ENCODE results near the gene HEPACAM2.

HEPACAM2 gene

DNA sequence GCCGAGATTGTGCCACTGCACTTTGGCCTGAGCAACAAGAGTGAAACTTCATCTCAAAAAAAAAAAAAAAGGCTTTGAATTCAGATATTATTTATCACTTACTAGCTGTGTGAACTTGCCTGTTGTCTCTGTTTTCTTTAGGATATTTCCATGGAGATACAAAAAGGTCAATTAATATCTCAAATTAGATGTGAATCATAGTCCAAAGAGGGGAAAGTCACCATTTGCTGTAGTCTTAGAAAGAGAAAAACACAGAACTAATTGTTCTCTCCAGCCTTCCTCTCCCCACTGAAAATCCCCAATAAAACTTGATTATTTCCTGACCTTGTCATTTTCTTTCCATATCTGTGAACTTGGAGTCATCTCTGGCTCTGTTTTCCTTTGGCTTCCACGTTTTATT is 21.2 kb downstream of the HEPACAM2 start:
- H3K4me3 ChIP-seq (ENCODE audit: low read depth, low read length) = no peak overlapping the region
- no peak for DNase-seq (ENCODE audit: low read depth)

DNA sequence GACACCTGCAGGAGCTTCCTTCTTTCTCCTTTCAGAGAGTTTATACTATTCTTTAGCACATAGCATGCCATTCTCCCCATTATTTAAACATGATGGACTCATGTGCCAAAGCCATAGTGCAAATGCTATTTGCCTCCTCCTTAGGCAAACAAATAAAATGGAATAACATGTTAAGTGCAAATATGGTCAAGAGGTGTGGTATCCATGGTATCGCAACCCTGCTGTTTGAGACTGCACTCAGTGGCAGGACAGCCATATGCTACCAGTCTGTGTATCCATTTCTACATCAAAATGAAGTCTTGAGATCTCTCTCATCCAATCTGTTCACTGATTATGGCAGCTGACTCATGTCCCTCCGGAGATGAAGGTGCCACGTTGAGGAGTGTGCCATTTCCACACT is 22.8 kb downstream of the HEPACAM2 start:
- DNase-seq (ENCODE audit: low read depth) = no peak

DNA sequence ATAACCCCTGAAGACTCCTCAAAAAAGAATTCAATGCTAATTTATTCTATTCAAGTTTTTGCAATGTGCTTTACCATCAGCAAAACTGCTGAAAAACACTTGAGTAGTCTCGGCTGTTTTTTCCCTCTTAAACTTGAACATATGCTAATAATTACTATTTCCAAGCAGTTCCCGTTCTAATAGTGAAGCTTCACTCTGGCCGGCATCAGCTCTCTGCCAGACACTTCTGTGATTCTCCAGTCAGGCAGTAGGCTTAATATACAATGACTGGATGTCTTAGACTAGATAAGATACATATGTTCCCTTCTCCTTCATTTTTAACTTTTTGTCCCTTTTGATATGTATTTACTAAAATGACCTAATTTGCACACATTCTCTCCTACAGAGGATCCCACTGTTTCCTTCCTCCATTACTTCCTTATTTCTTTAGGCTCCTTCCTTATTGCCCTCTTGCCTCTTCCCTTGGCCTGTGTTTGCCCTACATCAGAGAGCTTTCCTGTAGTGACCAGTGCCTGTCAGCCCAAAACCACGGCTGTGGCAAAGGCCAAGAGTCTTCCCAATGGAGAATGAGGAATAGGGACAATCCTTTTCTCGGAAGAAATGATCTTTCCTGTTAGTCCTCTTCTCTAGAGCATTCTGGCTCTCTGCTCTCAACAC is 23.5 kb downstream of the HEPACAM2 start:
- H3K4me3 ChIP-seq (ENCODE audit: low read depth, low read length) = no peak overlapping the region
- no peak for DNase-seq (ENCODE audit: low read depth)

More for the DNA sequence above, 22.8 kb downstream of the HEPACAM2 start:
- no peak overlapping the region for H3K4me3 ChIP-seq (ENCODE audit: low read depth, low read length)

DNA sequence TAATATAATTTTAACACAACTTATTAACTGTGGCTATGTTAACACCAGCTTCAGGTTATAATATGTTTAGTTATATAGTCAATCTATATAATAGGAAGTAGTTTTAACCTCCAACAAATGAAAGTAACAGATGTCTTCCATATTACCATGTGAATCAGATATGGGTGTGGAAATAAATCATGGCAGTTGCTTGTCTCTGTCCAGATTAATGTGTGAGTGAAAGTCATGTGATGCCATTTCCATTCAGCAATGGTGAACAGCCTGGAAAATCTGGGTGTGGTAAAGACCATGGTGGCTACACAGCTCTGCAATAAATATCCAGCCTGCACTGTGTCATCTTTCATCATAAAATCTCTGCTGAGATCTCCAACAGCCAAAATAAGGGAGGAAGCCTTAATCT is 27.8 kb downstream of the HEPACAM2 start:
- DNase-seq (ENCODE audit: low read depth) = no peak
- H3K4me3 ChIP-seq (ENCODE audit: low read depth, low read length) = no peak overlapping the region

DNA sequence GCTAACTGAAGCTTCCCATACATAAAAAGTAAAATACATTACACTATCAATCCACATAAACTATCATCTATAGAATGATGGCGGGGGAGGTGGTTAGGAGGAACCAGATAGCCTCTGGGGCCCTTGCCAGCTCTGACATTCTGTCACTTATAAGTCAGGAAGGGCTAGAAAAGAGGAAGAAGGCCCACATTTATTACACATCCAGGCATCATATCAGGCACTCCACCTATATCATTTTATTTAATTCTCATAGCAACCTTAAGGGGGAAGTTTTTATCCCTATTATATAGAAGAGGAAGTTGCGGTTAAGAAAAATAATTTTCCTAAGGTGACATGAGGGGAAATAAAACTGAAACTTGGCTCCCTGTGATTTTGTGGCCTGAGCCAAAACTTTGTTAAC is 29.9 kb downstream of the HEPACAM2 start:
- no peak for DNase-seq (ENCODE audit: low read depth)
- H3K4me3 ChIP-seq (ENCODE audit: low read depth, low read length) = no peak overlapping the region

DNA sequence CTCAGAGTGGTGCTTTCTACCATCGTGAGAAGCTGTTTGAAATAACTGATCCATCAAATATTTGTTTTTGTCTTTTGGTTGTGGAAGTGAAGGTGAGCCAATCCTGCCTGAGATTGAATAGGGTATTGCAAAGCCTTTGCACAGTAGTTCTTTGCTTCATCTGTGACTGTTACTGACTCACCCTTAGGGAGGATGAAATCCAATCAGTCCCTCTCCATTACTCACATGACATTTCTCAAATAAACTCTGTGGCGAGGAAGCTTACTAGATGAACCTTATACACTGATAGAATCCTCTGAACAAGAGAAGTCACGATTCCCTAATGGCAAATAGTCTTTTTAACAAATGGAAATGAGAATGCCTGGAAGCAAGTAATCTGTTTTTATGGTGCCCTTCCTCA is 31.9 kb downstream of the HEPACAM2 start:
- DNase-seq (ENCODE audit: low read depth) = peak; percentile 5
- no peak overlapping the region for H3K4me3 ChIP-seq (ENCODE audit: low read depth, low read length)

DNA sequence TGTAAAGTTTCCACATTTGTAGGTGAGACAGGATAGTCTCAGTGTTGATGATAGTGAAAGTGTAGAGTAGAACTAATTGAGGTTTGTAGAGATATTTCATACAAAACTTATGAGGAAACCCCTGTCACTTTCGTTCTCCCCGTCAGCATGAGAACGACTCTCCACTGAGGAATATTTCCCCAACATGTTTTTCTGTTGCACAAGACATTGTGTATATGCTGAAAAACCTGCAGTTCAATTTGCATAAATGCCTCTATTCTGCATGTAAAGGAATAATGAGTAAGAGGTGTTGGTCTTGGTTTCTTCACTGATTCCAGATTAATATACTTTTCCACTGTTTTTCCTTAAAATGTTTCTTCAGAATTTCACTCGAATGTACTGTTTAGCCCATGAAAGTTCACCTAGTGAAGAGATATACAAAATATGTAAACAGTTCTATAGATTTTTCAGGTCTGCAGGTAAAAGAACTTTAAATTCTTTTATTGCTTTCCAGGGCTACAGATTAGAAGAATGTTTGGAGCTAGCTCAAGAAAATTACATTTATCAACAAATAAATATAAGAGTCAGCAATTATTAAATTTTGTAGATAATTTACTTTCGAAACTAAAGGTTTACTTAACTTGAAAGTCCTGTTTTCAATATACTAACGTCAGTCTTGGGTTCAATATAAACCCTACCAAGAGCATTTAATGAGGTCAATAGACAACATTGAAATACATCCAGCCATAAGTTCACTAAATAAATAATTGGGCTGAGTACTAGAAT is 37.2 kb downstream of the HEPACAM2 start:
- no peak overlapping the region for H3K4me3 ChIP-seq (ENCODE audit: low read depth, low read length)
- no peak for DNase-seq (ENCODE audit: low read depth)

DNA sequence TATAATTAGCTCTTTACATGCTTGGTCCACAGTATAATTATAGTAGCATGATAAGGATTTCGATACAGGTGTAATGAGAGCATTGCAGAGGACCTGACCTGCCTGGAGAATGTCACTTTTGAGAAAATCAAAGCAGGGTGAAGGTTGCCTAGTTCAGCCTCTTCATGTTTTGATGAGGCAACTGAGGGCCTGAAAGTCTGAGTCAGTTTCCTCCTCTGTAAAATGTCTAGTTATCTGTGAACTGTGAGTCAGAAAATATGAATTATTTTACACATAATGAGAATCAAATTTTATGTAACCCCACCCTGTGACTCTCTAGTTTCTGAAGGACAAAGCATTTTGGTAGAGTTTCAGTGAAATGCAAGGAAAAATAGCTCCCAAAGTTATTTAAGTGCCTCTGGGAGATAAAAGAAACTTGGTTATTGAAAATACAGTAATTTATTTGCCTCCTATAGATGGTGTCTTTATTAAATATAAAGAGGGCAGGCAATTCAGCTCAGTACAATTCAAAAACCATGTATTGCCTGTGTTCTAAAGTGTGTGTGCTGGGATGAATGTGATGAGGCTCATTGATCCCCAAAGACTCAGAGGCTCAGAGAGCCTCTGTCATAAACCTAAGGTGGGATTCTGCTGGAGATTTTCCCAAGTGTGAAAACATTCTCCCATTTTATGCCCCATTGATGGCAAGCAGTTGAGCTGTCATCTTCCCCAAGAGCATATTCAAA is 40.8 kb downstream of the HEPACAM2 start:
- H3K4me3 ChIP-seq (ENCODE audit: low read depth, low read length) = no peak overlapping the region
- DNase-seq (ENCODE audit: low read depth) = no peak

DNA sequence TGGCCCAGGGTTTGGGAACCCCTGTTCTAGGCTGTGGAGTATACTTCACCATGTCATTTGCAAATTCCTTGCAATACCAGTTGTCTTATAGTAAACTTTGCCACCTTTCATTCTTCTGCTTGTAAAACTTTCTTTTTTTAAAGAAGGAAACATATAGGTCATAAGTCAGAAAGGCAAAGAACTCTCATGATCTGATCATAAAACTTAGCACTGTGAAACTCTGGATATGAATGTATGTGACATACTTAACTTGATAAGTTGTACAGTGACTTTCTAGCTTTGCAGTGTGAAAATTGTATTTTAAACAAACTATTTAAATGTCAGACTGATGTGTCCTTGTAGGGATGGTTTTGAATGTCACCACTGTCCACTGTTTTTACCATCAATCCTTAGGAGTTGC is 47.1 kb downstream of the HEPACAM2 start:
- DNase-seq (ENCODE audit: low read depth) = no peak
- H3K4me3 ChIP-seq (ENCODE audit: low read depth, low read length) = no peak overlapping the region

DNA sequence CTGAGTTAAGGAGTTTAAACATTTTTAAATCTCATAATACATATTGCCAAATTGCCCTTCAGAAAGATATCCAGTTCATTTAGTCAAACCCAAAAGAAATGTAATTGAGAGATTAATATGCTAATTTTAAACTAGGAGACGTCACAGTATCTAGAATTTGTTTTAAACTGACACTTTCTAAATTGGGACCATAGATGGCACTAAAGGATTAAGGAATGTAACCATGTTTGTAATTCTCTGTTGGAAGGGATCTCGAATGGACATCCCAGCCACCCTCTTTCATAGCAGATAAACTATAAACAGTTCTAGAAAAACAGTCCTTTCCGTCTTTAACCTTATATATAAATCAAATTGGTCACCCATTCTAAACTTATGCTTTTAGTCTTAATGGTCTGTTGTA is 48.1 kb downstream of the HEPACAM2 start:
- DNase-seq (ENCODE audit: low read depth) = no peak

DNA sequence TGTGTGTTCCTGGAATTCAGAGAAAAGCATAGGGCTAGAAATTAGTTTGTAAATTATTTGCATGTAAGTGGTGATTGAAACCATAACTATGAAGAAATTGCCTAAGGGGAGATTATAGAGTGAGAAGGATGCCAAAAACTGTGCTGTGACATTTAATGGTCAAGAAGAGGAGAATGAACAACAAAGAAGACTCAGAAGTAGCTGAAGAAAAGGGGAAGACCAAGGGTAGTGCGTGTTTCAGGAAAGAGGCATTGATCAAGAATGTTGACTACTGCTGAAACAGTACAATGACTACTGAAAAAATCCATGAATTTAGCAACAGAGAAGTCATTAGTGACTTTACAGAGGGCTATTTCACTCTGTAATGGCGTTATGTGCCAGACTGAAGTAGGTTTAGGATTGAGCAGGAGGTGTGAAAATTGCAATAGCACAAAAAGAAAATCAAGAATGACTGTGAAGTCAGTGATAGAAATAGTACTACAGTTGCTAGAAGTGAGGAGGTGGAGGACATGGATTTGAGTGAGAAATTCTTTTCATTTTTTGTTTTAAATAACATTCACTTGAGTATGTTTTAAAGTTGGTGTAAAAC is 49.2 kb downstream of the HEPACAM2 start:
- no peak overlapping the region for H3K4me3 ChIP-seq (ENCODE audit: low read depth, low read length)
- no peak for DNase-seq (ENCODE audit: low read depth)

More for the DNA sequence above, 48.1 kb downstream of the HEPACAM2 start:
- no peak overlapping the region for H3K4me3 ChIP-seq (ENCODE audit: low read depth, low read length)

DNA sequence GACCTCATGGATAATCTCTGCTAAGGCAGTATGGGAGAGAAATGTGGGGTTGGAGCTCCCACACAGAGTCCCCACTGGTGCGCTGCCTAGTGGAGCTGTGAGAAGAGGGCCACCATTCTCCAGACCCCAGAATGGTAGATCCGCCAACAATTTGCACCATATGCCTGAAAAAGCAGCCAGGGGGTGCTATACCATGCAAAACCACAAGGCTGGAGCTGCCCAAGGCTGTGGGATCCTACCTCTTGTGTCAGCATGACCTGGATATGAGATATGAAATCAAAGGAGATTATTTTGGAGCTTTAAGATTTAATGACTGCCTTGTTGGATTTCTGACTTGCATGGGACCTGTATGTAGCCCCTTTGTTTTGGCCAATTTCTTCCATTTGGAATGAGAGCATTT is 51.0 kb downstream of the HEPACAM2 start:
- no peak for DNase-seq (ENCODE audit: low read depth)

DNA sequence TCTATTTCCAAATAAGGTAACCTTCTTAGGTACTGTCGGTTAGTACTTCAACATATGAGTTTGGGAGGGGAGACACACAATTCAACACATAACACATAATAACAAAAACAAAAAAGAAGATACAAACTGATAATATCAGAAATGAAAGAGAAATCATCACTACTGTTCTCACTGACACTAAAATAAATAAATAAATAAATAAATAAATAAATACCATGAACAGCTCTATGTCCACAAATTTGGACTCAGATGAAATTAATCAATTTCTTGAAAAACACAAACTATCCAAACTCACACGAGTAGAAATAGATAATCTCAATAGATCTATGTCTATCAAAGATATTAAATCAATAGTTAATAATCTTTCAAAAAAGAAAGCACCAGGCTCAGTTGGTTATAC is 53.6 kb downstream of the HEPACAM2 start:
- no peak for DNase-seq (ENCODE audit: low read depth)
- no peak overlapping the region for H3K4me3 ChIP-seq (ENCODE audit: low read depth, low read length)

More for the DNA sequence above, 51.0 kb downstream of the HEPACAM2 start:
- no peak overlapping the region for H3K4me3 ChIP-seq (ENCODE audit: low read depth, low read length)

DNA sequence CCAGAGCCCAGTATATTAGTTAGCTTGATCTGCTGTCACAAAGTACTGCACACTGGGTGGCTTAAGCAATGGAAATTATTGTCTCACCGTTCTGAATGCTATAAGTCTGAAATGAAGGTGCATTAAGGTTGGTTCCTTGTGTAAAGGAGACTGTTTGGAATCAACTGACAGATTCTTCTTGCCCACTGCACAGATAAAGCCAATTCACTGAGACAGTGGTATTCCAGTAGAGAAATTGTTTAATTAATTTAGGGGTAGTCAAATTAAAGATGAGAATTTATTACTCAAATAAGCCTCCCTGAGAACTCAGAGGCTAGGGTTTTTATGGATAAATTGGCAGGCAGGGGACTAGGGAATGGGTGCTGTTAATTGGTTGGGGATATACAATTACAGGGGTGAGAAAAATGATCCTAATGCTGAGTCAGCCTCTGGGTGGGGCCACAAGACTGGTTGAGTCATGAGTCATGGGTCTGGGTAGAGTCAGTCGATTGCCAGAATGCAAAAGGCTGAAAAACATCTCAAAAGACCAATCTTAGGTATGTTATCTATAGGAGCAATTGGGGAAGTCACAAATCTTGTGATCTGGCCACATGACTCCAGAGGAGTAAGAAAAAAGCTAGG is 54.6 kb downstream of the HEPACAM2 start:
- no peak for DNase-seq (ENCODE audit: low read depth)
- H3K4me3 ChIP-seq (ENCODE audit: low read depth, low read length) = no peak overlapping the region

DNA sequence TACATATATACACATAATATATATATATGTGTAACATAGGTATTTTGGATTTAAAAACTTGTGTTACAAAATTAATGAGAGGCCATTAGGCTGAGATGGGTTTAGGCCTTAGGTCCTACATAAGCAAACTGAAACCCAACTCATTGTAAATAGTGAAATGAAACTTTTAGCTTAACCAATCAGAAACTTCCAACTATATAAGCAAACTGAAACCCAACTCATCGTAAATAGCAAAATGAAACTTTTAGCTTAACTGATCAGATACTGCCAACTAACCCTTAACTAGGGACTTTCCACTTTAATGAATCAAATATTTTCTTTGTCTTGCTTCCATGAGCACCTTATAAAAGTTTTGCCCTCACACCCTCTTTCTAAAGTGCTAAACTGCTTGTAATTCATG is 60.8 kb downstream of the HEPACAM2 start:
- DNase-seq (ENCODE audit: low read depth) = no peak
- no peak overlapping the region for H3K4me3 ChIP-seq (ENCODE audit: low read depth, low read length)

DNA sequence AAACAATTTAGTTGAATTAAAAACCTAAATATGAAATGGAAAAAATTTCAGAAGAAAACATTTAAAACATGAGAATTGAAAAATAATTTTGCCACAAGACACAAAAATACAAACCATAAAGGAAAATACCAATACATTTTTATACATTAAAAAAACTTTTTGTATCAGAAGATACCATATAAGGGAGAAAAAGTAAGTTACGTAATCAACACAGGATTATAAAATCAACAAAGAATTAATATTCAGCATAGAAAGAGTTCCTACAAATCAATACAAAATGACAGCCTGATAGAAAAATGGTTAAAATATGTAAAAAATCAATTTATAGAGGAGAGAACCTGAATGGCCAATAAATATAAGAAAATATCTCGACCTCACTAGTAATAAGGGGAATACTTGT is 61.5 kb downstream of the HEPACAM2 start:
- DNase-seq (ENCODE audit: low read depth) = no peak
- H3K4me3 ChIP-seq (ENCODE audit: low read depth, low read length) = no peak overlapping the region

DNA sequence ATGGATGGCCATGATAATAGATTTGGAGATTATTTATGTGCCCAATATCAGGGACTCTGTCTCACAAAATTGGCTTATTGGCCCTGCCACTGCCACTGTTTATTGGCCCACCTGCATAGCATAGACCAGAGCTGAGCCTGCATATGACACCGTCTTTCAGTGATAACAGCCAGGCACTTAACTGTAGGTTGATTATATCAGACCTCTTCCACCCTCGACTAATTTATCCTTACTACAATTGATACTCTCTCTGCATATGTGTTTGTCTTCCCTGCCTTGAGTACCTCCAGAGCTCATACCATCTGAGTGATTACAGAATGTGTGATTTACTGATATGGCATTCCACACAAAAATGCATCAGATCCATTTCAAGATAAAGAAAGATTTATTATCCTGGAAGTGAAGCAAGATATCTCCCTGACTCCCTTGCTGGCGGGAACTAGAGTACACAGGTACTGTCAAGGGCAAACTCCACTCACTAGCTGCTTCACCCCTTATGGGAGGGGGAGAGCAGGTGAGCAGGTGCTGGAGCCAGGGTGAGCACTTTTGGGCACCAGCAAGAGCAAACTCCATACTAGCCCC is 65.0 kb downstream of the HEPACAM2 start:
- DNase-seq (ENCODE audit: low read depth) = no peak
- no peak overlapping the region for H3K4me3 ChIP-seq (ENCODE audit: low read depth, low read length)

DNA sequence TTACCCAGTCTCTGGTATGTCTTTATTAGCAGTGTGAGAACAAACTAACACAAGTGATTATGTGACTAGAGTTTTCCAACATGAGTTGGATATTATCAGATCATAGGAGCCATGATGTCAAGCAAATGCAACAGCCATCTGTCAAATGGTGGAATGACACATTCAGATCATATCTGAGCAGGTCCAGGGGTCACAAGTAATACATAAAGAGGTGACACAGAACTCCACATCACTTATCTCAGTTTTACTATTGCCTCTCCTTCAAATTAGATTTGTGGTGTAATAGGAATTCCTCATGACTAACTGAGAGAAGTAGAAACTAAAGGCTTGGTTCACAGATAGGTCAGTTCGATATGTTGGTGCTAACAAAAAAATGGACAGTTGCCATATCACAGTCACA is 65.9 kb downstream of the HEPACAM2 start:
- no peak for DNase-seq (ENCODE audit: low read depth)
- H3K4me3 ChIP-seq (ENCODE audit: low read depth, low read length) = no peak overlapping the region

DNA sequence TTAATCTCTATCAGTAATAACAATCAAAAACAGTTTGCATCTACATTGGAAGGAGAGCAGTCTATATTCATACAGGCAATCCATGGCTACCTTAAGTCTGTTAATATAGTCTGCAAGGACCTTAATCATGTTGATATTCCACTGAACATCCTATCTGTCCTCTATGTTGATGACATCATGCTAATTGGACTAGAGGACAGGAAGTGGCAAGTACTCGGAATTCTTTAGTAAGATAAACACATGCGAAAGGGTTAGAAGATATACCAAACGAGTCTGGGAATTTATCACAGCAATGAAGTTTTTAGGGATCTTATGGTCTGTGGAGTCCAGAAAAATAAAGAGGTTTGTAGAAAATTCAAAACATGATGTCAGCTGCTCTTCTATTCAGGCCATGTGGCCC is 66.8 kb downstream of the HEPACAM2 start:
- H3K4me3 ChIP-seq (ENCODE audit: low read depth, low read length) = no peak overlapping the region
- DNase-seq (ENCODE audit: low read depth) = no peak
